ENCODE measurements around the gene SLC25A45. TPM values are rescaled to one million over a fixed set of nuclear protein-coding genes. Genes with fewer than 3 reads are reported as not detected.

SLC25A45 gene
- total RNA-seq, 8 experiments from 2014 or later: 0.11 to 10.0 (median 1.9) TPM

DNA sequence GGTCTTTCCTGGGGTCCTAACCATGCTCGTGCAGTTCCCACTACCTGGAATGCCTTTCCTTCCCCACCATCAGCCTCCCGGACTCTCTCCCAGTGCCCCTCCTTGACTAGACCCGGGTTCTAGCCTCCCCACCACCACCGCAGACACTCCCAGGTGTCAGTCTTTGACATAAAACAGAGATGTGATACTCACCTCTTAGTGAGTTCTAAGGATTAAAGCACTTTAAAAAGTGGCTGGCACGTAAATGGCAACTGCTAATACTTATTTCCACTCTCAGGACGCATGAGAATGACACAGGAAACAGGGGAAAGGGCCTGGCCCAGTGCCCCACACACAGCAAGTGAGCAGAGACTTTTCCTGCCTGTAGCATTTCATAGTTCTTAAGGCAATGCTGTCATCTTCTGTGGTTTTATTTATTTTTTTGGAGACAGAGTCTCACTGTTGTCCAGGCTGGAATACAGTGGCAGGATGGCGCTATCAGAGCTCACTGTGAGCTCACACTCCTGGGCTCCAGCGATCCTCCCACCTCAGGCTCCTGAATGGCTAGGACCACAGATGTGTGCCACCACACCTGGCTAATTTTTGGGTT is 1.9 kb upstream of the SLC25A45 start:
- in situ Hi-C loops (cut with MboI; ENCODE audit: low pct_unique_long_range_greater_than_20kb in 2 of 9, low sequenced_read_pairs in 9 of 9, unreplicated experiment in 9 of 9): no loop called here
- H3K4me3 ChIP-seq: no peak overlapping the region

DNA sequence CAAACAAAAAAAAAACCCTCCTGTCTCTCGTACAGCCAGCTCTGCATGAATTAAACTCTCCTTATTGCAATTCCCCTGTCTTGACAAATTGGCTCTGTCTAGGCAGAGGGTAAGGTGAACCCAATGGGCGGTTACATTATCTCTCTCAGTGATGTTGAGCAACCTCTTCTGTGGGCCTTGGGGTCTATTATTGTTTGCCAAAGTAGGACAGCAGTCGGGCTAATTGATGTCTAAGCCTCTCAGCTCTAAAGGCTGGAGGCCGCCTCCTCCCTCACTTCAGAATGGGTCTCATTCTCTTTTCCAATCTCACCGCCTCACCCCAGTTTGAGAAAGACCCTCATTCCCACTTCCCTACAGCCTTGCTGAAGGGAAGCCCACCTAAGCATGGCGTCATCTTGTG is 1.3 kb upstream of the SLC25A45 start:
- WGBS, 10 experiments: 50 to 100% (median 76%) methylated on average over 1 to 6 of the region's 6 CpGs; no CpG with 5 or more reads in 3 of the 10 experiments
- no peak for ATAC-seq (replicated peaks in 6 of 8)
- Histone ChIP-seq H3K4me1 (replicated peaks in 1 of 2) (peaks cover 27 to 31% of the 10 kb centered on the region in 2 donors), H3K27ac (no peak overlapping the region), H3K4me3 (no peak overlapping the region)
- in situ Hi-C loops (cut with MboI; ENCODE audit: low pct_unique_long_range_greater_than_20kb in 2 of 9, low sequenced_read_pairs in 9 of 9, unreplicated experiment in 9 of 9): no loop called here

More for the DNA sequence above, 1.9 kb upstream of the SLC25A45 start:
- 50 to 100% (median 88%) methylated on average over 1 to 4 of the region's 8 CpGs; no CpG with 5 or more reads in 3 of the 10 experiments for WGBS, 10 experiments
- H3K27ac ChIP-seq: no peak overlapping the region
- peaks cover 26 to 31% of the 10 kb centered on the region in 2 donors for H3K4me1 ChIP-seq (replicated peaks in 1 of 2)
- no peak for ATAC-seq (replicated peaks in 6 of 8)

DNA sequence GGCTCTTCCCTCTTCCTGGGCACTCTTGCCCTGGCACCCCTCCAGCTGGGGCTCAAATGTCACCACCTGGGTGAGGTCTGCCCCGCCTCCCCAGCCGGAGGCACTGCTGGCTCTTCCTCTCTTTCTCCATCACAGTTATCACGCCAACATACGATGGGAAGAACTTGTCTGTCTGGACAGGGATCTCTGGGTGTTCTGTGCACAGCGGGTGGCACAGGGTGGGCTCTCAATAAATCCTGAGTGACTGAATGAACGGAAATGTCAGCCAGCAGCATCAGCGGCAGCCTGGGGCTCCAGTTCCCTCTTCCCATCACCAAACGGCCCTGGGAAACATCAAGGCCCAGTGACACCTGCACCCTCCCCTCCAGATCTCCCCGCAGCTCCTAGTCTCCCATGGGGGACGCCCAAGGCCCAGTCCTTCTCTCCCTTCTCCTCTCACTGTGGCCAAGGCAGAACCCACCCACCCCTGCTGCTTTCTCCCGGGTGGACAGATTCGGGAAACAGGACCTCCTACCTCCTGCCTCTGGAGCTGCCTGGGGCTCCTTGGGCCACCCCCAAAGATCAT is 440 bp upstream of the SLC25A45 start:
- Histone ChIP-seq H3K27ac (peak overlapping the region; percentile 82 to 94), H3K4me1 (replicated peaks in 1 of 2) (peaks cover 32 to 36% of the 10 kb centered on the region in 2 donors), H3K4me3 (peak overlapping the region in 2 of 5 donors; percentile 0 to 11)
- 0 to 100% (median 13%) methylated on average over 1 to 3 of the region's 12 CpGs; no CpG with 5 or more reads in 7 of the 10 experiments for WGBS, 10 experiments
- in situ Hi-C loops (cut with MboI; ENCODE audit: low pct_unique_long_range_greater_than_20kb in 2 of 9, low sequenced_read_pairs in 9 of 9, unreplicated experiment in 9 of 9): no loop called here
- no peak for ATAC-seq (replicated peaks in 6 of 8)

DNA sequence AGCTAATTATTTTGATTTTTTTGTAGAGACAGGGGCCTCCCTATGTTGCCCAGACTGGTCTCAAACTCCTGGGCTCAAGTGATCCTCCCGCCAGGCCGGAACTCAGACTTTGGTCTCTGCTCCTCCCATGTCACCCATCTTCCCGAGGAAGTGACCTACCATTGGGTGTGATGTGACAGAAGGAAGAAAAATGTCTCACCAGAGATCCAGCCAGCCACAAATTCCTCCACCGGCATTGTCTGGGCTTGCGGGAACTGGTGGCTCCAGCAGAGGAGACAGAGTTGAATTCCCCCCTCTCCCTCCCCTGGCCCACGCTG is 772 bp downstream of the SLC25A45 start:
- WGBS, 10 experiments: 0 to 70% methylated on average over 1 to 2 of the region's 6 CpGs; no CpG with 5 or more reads in 8 of the 10 experiments
- Histone ChIP-seq H3K27ac (peak overlapping the region; percentile 82 to 94), H3K4me3 (peak overlapping the region in 3 of 5 donors; percentile 5 to 11 (median 8)), H3K4me1 (replicated peaks in 1 of 2) (peaks cover 28 to 32% of the 10 kb centered on the region in 2 donors)
- in situ Hi-C loops (cut with MboI; ENCODE audit: low pct_unique_long_range_greater_than_20kb in 2 of 9, low sequenced_read_pairs in 9 of 9, unreplicated experiment in 9 of 9): no loop called here
- peak in 4 of 8 experiments; percentile 2 to 45 (median 18) for ATAC-seq (replicated peaks in 6 of 8)

DNA sequence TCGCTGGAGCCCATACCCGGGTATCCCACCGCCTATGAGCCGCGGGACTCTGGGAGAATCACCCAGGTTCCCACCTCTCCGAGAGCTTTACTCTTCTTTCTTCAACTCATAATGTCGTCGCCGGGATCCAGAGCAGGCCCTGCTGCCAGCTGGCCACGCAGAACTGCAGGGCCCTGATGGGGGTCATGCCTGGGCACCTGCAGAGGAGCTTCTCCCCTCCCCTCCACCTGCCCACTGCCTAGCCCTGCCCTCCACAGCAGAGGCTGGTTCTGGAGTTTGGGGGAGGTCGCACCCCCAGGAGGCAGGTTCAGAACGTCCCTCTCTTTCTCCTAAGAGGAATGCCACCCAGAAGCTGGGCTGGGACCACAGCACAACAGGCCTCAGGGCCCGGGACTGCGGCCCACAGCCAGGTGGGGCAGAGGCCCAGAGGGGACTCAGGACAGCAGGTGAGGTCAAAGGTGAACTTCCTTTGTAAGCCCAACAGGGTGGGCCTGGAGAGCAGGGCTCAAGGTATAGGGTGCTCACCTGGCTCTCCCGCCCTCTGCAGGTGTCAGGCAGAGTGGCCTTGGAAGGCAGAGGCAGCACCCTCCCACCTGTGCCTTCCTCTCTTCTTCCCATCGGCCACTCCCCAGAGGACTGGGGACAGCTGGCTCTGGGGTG is 1.9 kb downstream of the SLC25A45 start:
- H3K4me3 ChIP-seq: no peak overlapping the region
- no peak overlapping the region for H3K27ac ChIP-seq
- no peak for ATAC-seq (replicated peaks in 6 of 8)
- H3K4me1 ChIP-seq (replicated peaks in 1 of 2): peaks cover 25 to 29% of the 10 kb centered on the region in 2 donors
- in situ Hi-C loops (cut with MboI; ENCODE audit: low pct_unique_long_range_greater_than_20kb in 2 of 9, low sequenced_read_pairs in 9 of 9, unreplicated experiment in 9 of 9): no loop called here
- 91 to 100% (median 98%) methylated on average over 1 to 7 of the region's 16 CpGs; no CpG with 5 or more reads in 6 of the 10 experiments for WGBS, 10 experiments

DNA sequence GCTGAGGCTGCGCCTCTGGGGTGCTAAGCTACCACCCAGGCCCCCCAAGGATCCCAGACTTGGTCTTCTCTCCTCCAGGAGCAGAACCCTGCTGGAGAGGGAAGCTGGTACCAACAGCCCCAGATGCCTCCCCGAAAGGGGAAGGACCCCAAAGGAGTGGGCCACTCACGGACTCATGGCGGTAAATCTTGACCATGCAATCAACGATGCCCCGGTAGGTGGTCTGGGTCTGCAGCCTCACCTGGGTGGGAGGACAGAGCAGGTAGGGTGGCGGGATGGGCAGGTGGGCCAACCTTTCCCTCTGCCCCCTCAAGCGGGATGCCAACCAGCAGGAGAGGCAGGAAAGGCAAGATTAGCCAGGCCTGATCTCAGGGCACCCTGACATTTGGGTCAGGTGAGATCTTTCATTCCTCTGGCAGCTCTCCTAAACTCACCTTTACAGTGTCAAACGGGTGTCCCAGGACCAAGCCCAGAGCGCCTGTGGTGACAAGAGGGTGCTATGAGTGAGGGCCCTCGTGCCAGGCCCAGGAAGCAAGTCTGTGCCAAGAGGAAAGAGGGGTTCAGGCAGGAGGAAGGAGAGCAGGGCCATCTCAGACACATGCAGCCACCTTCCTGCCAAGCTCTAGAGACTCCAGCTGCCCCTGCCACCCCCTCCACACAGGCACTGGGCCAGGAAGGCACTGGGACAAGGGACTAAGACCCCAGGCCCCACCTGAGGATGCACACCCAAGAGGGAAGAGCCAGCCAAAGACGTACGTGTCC is 2.6 kb downstream of the SLC25A45 start:
- WGBS, 10 experiments: 83 to 100% (median 100%) methylated on average over 1 to 2 of the region's 13 CpGs; no CpG with 5 or more reads in 5 of the 10 experiments
- no peak overlapping the region for H3K4me3 ChIP-seq
- in situ Hi-C loops (cut with MboI; ENCODE audit: low pct_unique_long_range_greater_than_20kb in 2 of 9, low sequenced_read_pairs in 9 of 9, unreplicated experiment in 9 of 9): no loop called here

DNA sequence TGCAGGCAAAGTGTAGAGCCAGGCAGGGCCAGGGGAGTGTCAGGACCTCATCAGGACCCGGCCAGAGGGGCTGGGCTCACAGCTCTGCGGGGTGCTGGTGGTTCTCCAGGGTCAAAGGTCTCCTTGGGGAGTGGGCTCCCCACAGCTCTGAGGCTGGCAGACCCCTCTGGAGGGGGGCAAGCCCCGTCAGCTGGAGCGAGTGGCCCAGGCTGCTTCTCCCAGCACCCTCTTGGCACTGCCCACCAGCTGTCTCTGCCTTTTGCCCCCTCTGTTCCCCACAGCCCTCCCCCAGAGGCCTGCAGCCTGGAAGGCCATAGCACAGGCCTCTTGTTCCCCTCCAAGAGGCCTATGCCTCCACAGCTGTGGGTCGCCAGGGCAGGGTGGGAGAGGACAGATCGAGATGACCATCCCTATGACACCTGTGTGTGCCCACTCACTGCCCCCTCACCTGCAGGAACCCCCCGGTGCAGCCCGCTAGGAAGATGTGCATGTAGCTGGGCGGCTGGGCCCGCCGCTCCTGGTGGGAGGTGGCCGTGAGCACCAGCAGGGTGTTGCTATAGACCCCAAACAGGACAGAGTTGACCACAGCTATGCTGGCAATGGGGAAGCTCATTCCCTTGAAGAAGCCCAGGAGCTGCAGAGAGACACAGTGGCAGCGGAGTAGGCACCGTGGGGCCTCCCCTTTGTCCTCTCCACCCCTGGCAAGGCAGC is 3.4 kb downstream of the SLC25A45 start:
- ATAC-seq (replicated peaks in 6 of 8): no peak
- peaks cover 25 to 29% of the 10 kb centered on the region in 2 donors for H3K4me1 ChIP-seq (replicated peaks in 1 of 2)
- H3K27ac ChIP-seq: no peak overlapping the region
- in situ Hi-C loops (cut with MboI; ENCODE audit: low pct_unique_long_range_greater_than_20kb in 2 of 9, low sequenced_read_pairs in 9 of 9, unreplicated experiment in 9 of 9): no loop called here
- WGBS, 10 experiments: 80% methylated on average over 1 of the region's 14 CpGs; no CpG with 5 or more reads in 8 of the 10 experiments
- no peak overlapping the region for H3K4me3 ChIP-seq

More for the DNA sequence above, 2.6 kb downstream of the SLC25A45 start:
- no peak for ATAC-seq (replicated peaks in 6 of 8)
- Histone ChIP-seq H3K27ac (no peak overlapping the region), H3K4me1 (replicated peaks in 1 of 2) (peaks cover 25 to 29% of the 10 kb centered on the region in 2 donors)

DNA sequence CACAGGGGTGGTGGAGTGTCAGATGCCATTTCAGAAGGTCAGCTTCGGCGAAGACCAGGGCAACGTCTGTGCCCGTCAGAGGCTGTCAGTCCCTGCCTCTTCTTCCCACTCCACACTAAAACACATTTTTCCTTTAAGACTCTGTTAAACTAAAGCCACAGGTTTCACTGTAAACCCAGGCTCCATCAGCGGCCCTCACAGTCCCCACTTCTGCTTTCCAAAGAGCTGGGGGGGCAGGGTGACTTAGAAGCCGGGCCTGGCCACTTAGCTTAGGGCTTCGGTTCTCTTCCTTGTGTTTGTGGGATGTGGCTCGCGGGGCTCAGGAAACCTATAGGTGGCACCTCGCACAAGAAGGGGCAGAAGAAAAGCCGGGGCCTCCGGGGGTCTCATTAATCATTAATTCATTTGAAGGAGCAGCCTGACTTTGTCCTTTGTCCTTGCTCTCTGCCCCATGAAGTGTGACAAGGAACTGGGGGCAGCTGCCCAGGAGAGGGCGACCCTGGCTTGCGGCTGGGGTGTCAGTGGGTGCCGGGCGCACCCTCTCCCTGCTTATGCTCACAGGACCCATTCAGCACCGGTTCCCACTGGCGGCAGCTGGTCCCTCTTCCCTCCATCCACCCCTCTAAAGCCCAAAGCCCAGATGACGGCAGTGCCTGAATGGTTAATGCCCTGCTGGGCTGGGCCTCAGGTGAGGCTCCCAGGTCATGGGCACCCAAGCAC is 4.1 kb downstream of the SLC25A45 start:
- 12 to 100% (median 80%) methylated on average over 1 to 10 of the region's 19 CpGs; no CpG with 5 or more reads in 1 of the 10 experiments for WGBS, 10 experiments
- Histone ChIP-seq H3K4me3 (no peak overlapping the region), H3K4me1 (replicated peaks in 1 of 2) (peaks cover 25 to 28% of the 10 kb centered on the region in 2 donors), H3K27ac (no peak overlapping the region)
- in situ Hi-C loops (cut with MboI; ENCODE audit: low pct_unique_long_range_greater_than_20kb in 2 of 9, low sequenced_read_pairs in 9 of 9, unreplicated experiment in 9 of 9): no loop called here
- ATAC-seq (replicated peaks in 6 of 8): no peak

DNA sequence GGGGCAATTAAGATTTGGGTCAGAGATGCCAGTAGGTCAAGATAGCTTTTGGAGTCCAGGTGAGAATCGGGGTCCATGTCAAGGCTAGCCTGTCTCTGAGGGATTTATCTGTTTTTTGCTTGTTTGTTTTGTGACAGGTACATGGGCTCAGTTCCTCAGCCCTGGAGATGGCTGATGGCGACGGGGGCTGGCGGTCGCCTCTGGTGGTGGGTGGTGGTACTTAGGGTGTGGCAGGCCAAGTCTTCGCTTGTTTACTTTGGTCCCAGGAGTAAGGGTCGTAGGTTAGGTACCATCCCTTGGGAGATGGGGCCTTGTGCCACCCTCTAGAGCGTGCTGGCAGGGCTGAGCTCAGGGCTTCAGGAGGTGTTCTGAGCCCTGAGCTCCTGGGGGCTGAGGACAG is 4.7 kb downstream of the SLC25A45 start:
- WGBS, 10 experiments: 40 to 88% methylated on average over 1 of the region's 8 CpGs; no CpG with 5 or more reads in 8 of the 10 experiments
- no peak overlapping the region for H3K4me3 ChIP-seq
- no peak for ATAC-seq (replicated peaks in 6 of 8)
- in situ Hi-C loops (cut with MboI; ENCODE audit: low pct_unique_long_range_greater_than_20kb in 2 of 9, low sequenced_read_pairs in 9 of 9, unreplicated experiment in 9 of 9): no loop called here
- H3K4me1 ChIP-seq (replicated peaks in 1 of 2): peaks cover 19 to 22% of the 10 kb centered on the region in 2 donors
- H3K27ac ChIP-seq: no peak overlapping the region

DNA sequence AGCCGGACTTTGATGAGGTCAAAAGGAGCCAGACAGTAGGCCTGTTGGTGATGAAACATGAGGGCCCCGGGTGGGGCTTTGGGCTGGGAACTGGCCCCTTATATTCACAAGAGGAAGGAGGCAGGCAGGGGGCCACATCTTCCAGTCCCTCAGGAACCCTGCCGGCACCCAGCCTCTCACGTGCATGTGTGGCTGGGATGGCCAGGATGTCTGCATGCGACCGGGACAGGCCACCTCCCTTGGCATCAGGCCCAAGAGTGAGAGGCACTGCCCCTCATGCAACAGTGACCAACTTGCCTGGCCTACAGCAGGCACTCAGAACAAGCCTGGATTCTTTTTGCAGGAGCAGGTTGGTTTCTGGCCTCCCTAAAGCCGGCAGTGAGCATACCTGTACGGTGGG is 5.4 kb downstream of the SLC25A45 start:
- Histone ChIP-seq H3K27ac (no peak overlapping the region), H3K4me1 (replicated peaks in 1 of 2) (peaks cover 12 to 15% of the 10 kb centered on the region in 2 donors), H3K4me3 (no peak overlapping the region)
- ATAC-seq (replicated peaks in 6 of 8): peak in 2 of 8 experiments; percentile 14 to 21
- 79 to 100% (median 95%) methylated on average over 1 to 5 of the region's 8 CpGs; no CpG with 5 or more reads in 6 of the 10 experiments for WGBS, 10 experiments
- in situ Hi-C loops (cut with MboI; ENCODE audit: low pct_unique_long_range_greater_than_20kb in 2 of 9, low sequenced_read_pairs in 9 of 9, unreplicated experiment in 9 of 9): no loop called here

DNA sequence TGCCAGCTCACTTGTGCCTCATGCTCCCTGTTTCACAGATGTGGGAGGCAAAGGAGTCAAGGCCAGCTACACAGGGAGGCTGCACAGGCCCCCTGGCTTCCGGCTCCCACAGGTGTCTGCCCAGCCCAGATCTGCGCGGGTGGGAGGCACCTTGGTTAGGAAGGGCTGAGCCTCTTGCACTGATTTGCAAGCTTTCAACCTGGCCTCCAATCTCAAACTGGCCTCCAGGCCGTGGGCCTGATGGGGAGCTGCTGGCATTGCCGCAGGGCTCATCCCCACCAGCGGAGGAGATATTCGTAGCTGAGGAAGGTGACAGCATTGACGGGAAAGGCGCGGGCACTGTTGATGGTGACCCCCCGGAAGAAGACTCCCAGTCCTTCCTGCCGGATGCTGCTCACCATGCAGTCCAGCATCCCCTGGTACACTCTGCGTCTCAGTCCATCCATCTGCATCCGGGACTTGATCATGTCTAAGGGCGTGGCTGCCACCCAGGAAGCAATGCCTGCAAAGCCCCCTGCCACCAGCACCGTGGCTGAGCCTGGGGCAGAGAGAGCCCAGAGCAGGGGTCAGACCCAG is 6.2 kb downstream of the SLC25A45 start:
- ATAC-seq (replicated peaks in 6 of 8): no peak
- H3K4me1 ChIP-seq (replicated peaks in 1 of 2): peaks cover 6 to 7% of the 10 kb centered on the region in 2 donors
- no peak overlapping the region for H3K4me3 ChIP-seq
- no peak overlapping the region for H3K27ac ChIP-seq
- in situ Hi-C loops (cut with MboI; ENCODE audit: low pct_unique_long_range_greater_than_20kb in 2 of 9, low sequenced_read_pairs in 9 of 9, unreplicated experiment in 9 of 9): no loop called here
- WGBS, 10 experiments: 65 to 100% methylated on average over 1 to 4 of the region's 16 CpGs; no CpG with 5 or more reads in 8 of the 10 experiments

DNA sequence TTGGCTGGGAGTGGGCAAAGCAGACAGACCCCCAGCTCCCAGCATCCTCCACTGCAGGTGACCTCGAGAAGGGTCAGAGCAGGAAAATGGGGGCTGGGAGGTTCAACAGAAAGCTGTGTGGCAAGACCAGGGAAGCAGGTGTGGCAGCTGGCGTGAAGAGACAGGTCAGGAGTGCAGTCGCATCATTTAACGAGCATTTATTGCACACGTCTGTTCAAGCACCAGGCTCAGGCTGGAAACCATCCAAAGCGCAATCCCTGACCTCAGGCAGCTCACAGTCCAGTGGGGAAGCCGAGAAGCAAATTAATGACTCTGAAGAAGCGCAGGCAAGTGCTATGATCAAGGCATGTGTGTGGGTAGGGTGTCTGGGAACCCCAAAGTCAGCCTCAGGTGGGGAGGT is 7.4 kb downstream of the SLC25A45 start:
- Histone ChIP-seq H3K4me1 (replicated peaks in 1 of 2) (peaks cover 5 to 6% of the 10 kb centered on the region in 2 donors), H3K4me3 (no peak overlapping the region), H3K27ac (no peak overlapping the region)
- in situ Hi-C loops (cut with MboI; ENCODE audit: low pct_unique_long_range_greater_than_20kb in 2 of 9, low sequenced_read_pairs in 9 of 9, unreplicated experiment in 9 of 9): no loop called here
- ATAC-seq (replicated peaks in 6 of 8): no peak
- 81 to 93% (median 90%) methylated on average over 2 to 8 of the region's 8 CpGs; no CpG with 5 or more reads in 3 of the 10 experiments for WGBS, 10 experiments

Measured in motor neuron (in vitro differentiated cells).